ENCODE measurements around the gene TRIM59.

- TF ChIP-seq CTCF (tag by site-specific recombination; IDR thresholded peaks at IDR 0.05) (no peak), ZBTB21 (tag by site-specific recombination; IDR thresholded peaks at IDR 0.05) (no peak)
Observed at GRCh38 chr3:160403796-160404470, 45.7 kb downstream of the TRIM59 start.
